ENCODE measurements around the gene KLF6. TPM values are rescaled to one million over a fixed set of nuclear protein-coding genes. Genes with fewer than 3 reads are reported as not detected.

The KLF6 gene
- total RNA-seq, 1 experiment from 2014 or later = 27.7 TPM

- Histone ChIP-seq H4K20me1 (ENCODE audit: insufficient read depth) (no peaks in the 10 kb centered on the region), H3K4me2 (no peak overlapping the region), H2AFZ (no peak overlapping the region), H3K36me3 (ENCODE audit: low read depth) (no peaks in the 10 kb centered on the region), H3K27ac (no peak overlapping the region), H3K9me2 (ENCODE audit: insufficient read depth) (no peaks in the 10 kb centered on the region), H3K4me1 (replicated peaks; ENCODE audit: insufficient read depth) (peaks cover 10% of the 10 kb centered on the region), H3K79me2 (ENCODE audit: low read depth) (peaks cover 36% of the 10 kb centered on the region), H3K27me3 (ENCODE audit: insufficient read depth, low read depth) (no peaks in the 10 kb centered on the region), H3K9me3 (ENCODE audit: insufficient read depth, low read depth) (no peaks in the 10 kb centered on the region), H3K4me3 (no peak overlapping the region), H3F3A (ENCODE audit: insufficient read depth, low read depth) (peaks cover 13% of the 10 kb centered on the region; the same call in 1 of the 2 replicates)
- intact Hi-C loops (cut with micrococcal nuclease; ENCODE audit: unreplicated experiment) = loop anchor here (10.0 kb wide), 2 partner anchors 158 to 278 kb away; no protein-coding TSS in a partner anchor
- BruUV-seq (replicated peaks) = no TSS peak
- no peak for TF ChIP-seq EZH2 (IDR thresholded peaks at IDR 0.05; ENCODE audit: low read depth)
- TF ChIP-seq, protein P1, sequence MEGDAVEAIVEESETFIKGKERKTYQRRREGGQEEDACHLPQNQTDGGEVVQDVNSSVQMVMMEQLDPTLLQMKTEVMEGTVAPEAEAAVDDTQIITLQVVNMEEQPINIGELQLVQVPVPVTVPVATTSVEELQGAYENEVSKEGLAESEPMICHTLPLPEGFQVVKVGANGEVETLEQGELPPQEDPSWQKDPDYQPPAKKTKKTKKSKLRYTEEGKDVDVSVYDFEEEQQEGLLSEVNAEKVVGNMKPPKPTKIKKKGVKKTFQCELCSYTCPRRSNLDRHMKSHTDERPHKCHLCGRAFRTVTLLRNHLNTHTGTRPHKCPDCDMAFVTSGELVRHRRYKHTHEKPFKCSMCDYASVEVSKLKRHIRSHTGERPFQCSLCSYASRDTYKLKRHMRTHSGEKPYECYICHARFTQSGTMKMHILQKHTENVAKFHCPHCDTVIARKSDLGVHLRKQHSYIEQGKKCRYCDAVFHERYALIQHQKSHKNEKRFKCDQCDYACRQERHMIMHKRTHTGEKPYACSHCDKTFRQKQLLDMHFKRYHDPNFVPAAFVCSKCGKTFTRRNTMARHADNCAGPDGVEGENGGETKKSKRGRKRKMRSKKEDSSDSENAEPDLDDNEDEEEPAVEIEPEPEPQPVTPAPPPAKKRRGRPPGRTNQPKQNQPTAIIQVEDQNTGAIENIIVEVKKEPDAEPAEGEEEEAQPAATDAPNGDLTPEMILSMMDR (conservative IDR thresholded peaks at IDR 0.05) = no peak
- ChIA-PET POLR2A (ENCODE audit: unreplicated experiment) (no interaction called here), CTCF (no interaction called here)
- no peak for DNase-seq
Observed at GRCh38 chr10:3787016-3787400, 2.0 kb upstream of the KLF6 start.

GRCh38 chr10:3786295-3787015 lies 1.4 kb upstream of the KLF6 start:
- H3K27me3 ChIP-seq (ENCODE audit: insufficient read depth, low read depth) = no peaks in the 10 kb centered on the region
- H3K4me2 ChIP-seq = peak overlapping the region; percentile 95
- peaks cover 15% of the 10 kb centered on the region for H3K4me1 ChIP-seq (replicated peaks; ENCODE audit: insufficient read depth)
- H3K9me2 ChIP-seq (ENCODE audit: insufficient read depth) = no peaks in the 10 kb centered on the region
- intact Hi-C loops (cut with micrococcal nuclease; ENCODE audit: unreplicated experiment) = loop anchor here (10.0 kb wide), 2 partner anchors 158 to 278 kb away; no protein-coding TSS in a partner anchor
- no peaks in the 10 kb centered on the region for H3K9me3 ChIP-seq (ENCODE audit: insufficient read depth, low read depth)
- TSS peak; percentile 89 for BruUV-seq (replicated peaks)
- H4K20me1 ChIP-seq (ENCODE audit: insufficient read depth) = no peaks in the 10 kb centered on the region
- H2AFZ ChIP-seq = no peak overlapping the region
- no peak for DNase-seq
- TF ChIP-seq, protein P1 (conservative IDR thresholded peaks at IDR 0.05) = no peak
- TF ChIP-seq EZH2 (IDR thresholded peaks at IDR 0.05; ENCODE audit: low read depth) = no peak
- peak overlapping the region; percentile 92 for H3K27ac ChIP-seq
- peaks cover 18% of the 10 kb centered on the region; the same call in 1 of the 2 replicates for H3F3A ChIP-seq (ENCODE audit: insufficient read depth, low read depth)
- H3K36me3 ChIP-seq (ENCODE audit: low read depth) = no peaks in the 10 kb centered on the region
- peak overlapping the region; percentile 85 for H3K4me3 ChIP-seq
- CTCF ChIA-PET = no interaction called here
- POLR2A ChIA-PET (ENCODE audit: unreplicated experiment) = interaction anchor here (0.6 to 1.7 kb wide), 3 partner anchors 11 to 589 kb away, joined by 3 to 15 read pairs (median 12); no protein-coding TSS in a partner anchor
- H3K79me2 ChIP-seq (ENCODE audit: low read depth) = peaks cover 41% of the 10 kb centered on the region

DNA sequence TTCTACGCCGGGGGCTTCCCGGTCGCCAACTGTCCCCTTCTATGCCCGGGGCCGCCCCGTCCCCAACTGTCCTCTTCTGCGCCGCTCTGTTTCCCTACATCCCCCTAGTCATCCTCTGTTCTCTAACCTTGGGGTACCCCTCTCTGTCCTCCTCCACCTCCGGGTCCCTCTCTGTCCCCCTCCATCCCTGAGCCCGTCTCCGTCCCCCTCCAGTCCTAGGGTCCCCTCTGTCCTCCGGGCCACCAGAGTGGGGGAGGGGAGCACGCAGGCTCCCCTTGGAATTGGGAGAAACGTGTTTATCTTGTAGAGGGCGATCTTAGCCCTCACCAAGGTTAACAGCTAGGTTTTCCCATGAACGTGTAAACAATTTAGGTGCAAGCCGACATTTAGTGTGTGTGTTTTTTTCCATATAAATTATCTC lies 852 bp upstream of the KLF6 start:
- Histone ChIP-seq H3F3A (ENCODE audit: insufficient read depth, low read depth) (peaks cover 24% of the 10 kb centered on the region; the same call in 1 of the 2 replicates), H3K4me2 (peak overlapping the region; percentile 95), H3K9me3 (ENCODE audit: insufficient read depth, low read depth) (no peaks in the 10 kb centered on the region), H3K27me3 (ENCODE audit: insufficient read depth, low read depth) (no peaks in the 10 kb centered on the region), H2AFZ (no peak overlapping the region), H3K9me2 (ENCODE audit: insufficient read depth) (no peaks in the 10 kb centered on the region), H4K20me1 (ENCODE audit: insufficient read depth) (no peaks in the 10 kb centered on the region), H3K79me2 (ENCODE audit: low read depth) (peaks cover 47% of the 10 kb centered on the region), H3K36me3 (ENCODE audit: low read depth) (peaks cover 3% of the 10 kb centered on the region), H3K27ac (peak overlapping the region; percentile 92), H3K4me1 (replicated peaks; ENCODE audit: insufficient read depth) (peaks cover 21% of the 10 kb centered on the region), H3K4me3 (peak overlapping the region; percentile 85)
- intact Hi-C loops (cut with micrococcal nuclease; ENCODE audit: unreplicated experiment) = loop anchor here (1.0 to 10.0 kb wide), 6 partner anchors 20 to 981 kb away; no protein-coding TSS in a partner anchor
- CTCF ChIA-PET = interaction anchor here (0.6 kb wide), 1 partner anchor 178 kb away, joined by 3 read pairs; no protein-coding TSS in a partner anchor
- BruUV-seq (replicated peaks) = no TSS peak
- DNase-seq = peak in 1 of 2 experiments; percentile 43
- POLR2A ChIA-PET (ENCODE audit: unreplicated experiment) = interaction anchor here (0.5 to 1.7 kb wide), 10 partner anchors 9 to 589 kb away, joined by 3 to 15 read pairs (median 8); no protein-coding TSS in a partner anchor
- no peak for TF ChIP-seq EZH2 (IDR thresholded peaks at IDR 0.05; ENCODE audit: low read depth)
- TF ChIP-seq, protein P1 (conservative IDR thresholded peaks at IDR 0.05) = no peak
